K562 (cell line): Measurements from ENCODE around the gene NEK2. TPM values are rescaled to one million over a fixed set of nuclear protein-coding genes. Genes with fewer than 3 reads are reported as not detected.

Experiments
- ARID1B ChIP-seq: fragments of 450-650 bp; IDR thresholded peaks from 2 replicates; pipeline ENCODE4 v1.6.1; 2016; ENCODE audit warnings: antibody characterized with exemption, mild to moderate bottlenecking, inconsistent platforms
- DIDO1 ChIP-seq: fragments of 450-650 bp; IDR thresholded peaks from 2 replicates; pipeline ENCODE4 v1.6.1; 2016; ENCODE audit warnings: low read depth, missing biosample characterization, missing genetic modification characterization
- DMBX1 ChIP-seq: fragments of 250-450 bp; sonication (Bioruptor Pico); IDR thresholded peaks from 2 replicates; pipeline ENCODE4 v1.8.0; 2022; ENCODE audit warnings: inconsistent platforms, mild to moderate bottlenecking, moderate library complexity, borderline replicate concordance
- ETV5 ChIP-seq: sonication (generic); formaldehyde crosslinking; IDR thresholded peaks from 2 replicates; pipeline ENCODE4 v1.4.0; 2020; ENCODE audit warnings: low read depth, mild to moderate bottlenecking, missing genetic modification reagents
- FOSL1 ChIP-seq: fragments of 200-800 bp; sonication (Bioruptor generic); conservative IDR thresholded peaks from 2 replicates; pipeline ENCODE4 v1.6.1; 2016; ENCODE audit warnings: missing genetic modification characterization, missing compliant biosample characterization
- FOXA3 ChIP-seq, 2 experiments: fragments of 450-650 bp in 1 of 2; sonication (generic) in 1 of 2; formaldehyde crosslinking; IDR thresholded peaks in 1 of 2; conservative IDR thresholded peaks in 1 of 2; 2 replicates each; pipeline versions ENCODE4 v1.4.0 to v1.8.0; 2020 to 2022; ENCODE audit warnings: mild to moderate bottlenecking in 2 of 2, missing genetic modification reagents in 1 of 2
- FOXK2 ChIP-seq, 2 experiments: fragments of 450-650 bp; IDR thresholded peaks in 1 of 2; conservative IDR thresholded peaks in 1 of 2; 2 replicates each; pipeline ENCODE4 v1.6.1; 2016; ENCODE audit warnings: low read depth in 2 of 2, mild to moderate bottlenecking in 1 of 2
- HEY1 ChIP-seq: fragments of 250-450 bp; sonication (Bioruptor Pico); IDR thresholded peaks from 2 replicates; pipeline ENCODE4 v1.5.0; 2020; ENCODE audit warnings: mild to moderate bottlenecking, moderate library complexity, borderline replicate concordance
- IFI16 ChIP-seq: fragments of 250-450 bp; sonication (Bioruptor Pico); IDR thresholded peaks from 2 replicates; pipeline ENCODE4 v2.1.2; 2022; ENCODE audit warnings: mild to moderate bottlenecking, inconsistent platforms
- MEIS2 ChIP-seq: fragments of 450-650 bp; IDR thresholded peaks from 2 replicates; pipeline ENCODE4 v1.6.1; 2014; ENCODE audit warnings: mild to moderate bottlenecking; ENCODE audit not compliant: partially characterized antibody
- MYC ChIP-seq, 2 experiments: fragments of 250-450 bp in 1 of 2; sonication (Bioruptor Pico) in 1 of 2; IDR thresholded peaks; 2 replicates each; pipeline versions ENCODE4 v1.5.1 to v1.6.1; 2012 to 2021; ENCODE audit warnings: low read depth in 2 of 2, borderline replicate concordance in 1 of 2, improper control_type of control experiment in 1 of 2, low read length in 1 of 2, mild to moderate bottlenecking in 1 of 2, moderate library complexity in 1 of 2
- PRPF4 ChIP-seq: fragments of 200-400 bp; formaldehyde crosslinking; IDR thresholded peaks from one replicate; pipeline ENCODE4 v1.6.1; 2017; ENCODE audit warnings: low read length, low read depth, mild to moderate bottlenecking; ENCODE audit not compliant: insufficient read depth, poor library complexity, severe bottlenecking
- PTBP1 ChIP-seq: fragments of 200-400 bp; formaldehyde crosslinking; IDR thresholded peaks from 2 replicates; pipeline ENCODE4 v1.6.1; 2017; ENCODE audit warnings: low read depth, low read length
- SMARCE1 ChIP-seq: fragments of 450-650 bp; IDR thresholded peaks from 2 replicates; pipeline ENCODE4 v1.7.1; 2016; ENCODE audit warnings: mild to moderate bottlenecking
- TAF1 ChIP-seq: IDR thresholded peaks from 2 replicates; pipeline ENCODE4 v1.6.1; 2011; ENCODE audit warnings: mild to moderate bottlenecking, low read length, moderate library complexity; ENCODE audit not compliant: insufficient read depth, control insufficient read depth, severe bottlenecking; ENCODE audit errors: extremely low read depth
- VEZF1 ChIP-seq: fragments of 200-800 bp; sonication (Bioruptor generic); IDR thresholded peaks from 2 replicates; pipeline ENCODE4 v1.6.1; 2017; ENCODE audit warnings: missing genetic modification characterization, missing compliant biosample characterization
- ZNF263 ChIP-seq: sonication (generic); formaldehyde crosslinking; IDR thresholded peaks from 2 replicates; pipeline ENCODE4 v1.8.0; 2022; ENCODE audit warnings: mild to moderate bottlenecking, missing genetic modification reagents, borderline replicate concordance
- ZNF384 ChIP-seq: IDR thresholded peaks from 2 replicates; pipeline ENCODE4 v1.6.1; 2012; ENCODE audit warnings: low read depth, low read length, improper control_type of control experiment
- ZNF644 ChIP-seq: fragments of 200-800 bp; sonication (Bioruptor generic); IDR thresholded peaks from 2 replicates; pipeline ENCODE4 v1.6.1; 2016; ENCODE audit warnings: low read depth, missing genetic modification characterization, missing compliant biosample characterization
- polyA plus RNA-seq, 8 experiments: library from polyadenylated mRNA; depleted of rRNA in 4 of 8; stranded (reverse) in 5 of 8; unstranded in 3 of 8; fragments of >200 nt; fragmentation: Nextera tagmentation in 2 of 8; fragmentation: Illumina TruSeq in 1 of 8; extraction: Ambion mirVana in 2 of 8; extraction: Trizol in 1 of 8; gene quantifications; 2 replicates each; pipeline versions ENCODE4 v1.2.1 to v1.2.3, GENCODE V29; 2011 to 2014; ENCODE audit warnings: inconsistent platforms in 1 of 8, missing spikeins in 1 of 8
- total RNA-seq, 7 experiments: library from RNA; depleted of rRNA in 6 of 7; stranded (reverse); fragments of >200 nt in 6 of 7; fragmentation: Illumina TruSeq in 2 of 7; extraction: Trizol in 2 of 7; gene quantifications; 2 replicates each; pipeline versions ENCODE4 v1.2.1 to v1.2.3, GENCODE V29; 2011 to 2021; ENCODE audit warnings: low replicate concordance in 1 of 7
- TF ChIP-seq, protein P1 (sequence below): sonication (generic); formaldehyde crosslinking; IDR thresholded peaks from 2 replicates; pipeline ENCODE4 v1.8.1; 2022; ENCODE audit warnings: missing genetic modification reagents
- TF ChIP-seq, protein P2 (sequence below), 3 experiments: IDR thresholded peaks in 2 of 3; conservative IDR thresholded peaks in 1 of 3; 2 replicates each; pipeline ENCODE4 v1.5.1; 2011 to 2012; ENCODE audit warnings: low read length in 3 of 3, mild to moderate bottlenecking in 3 of 3, control low read depth in 2 of 3, improper control_type of control experiment in 1 of 3, inconsistent platforms in 1 of 3, low read depth in 1 of 3, mixed read lengths in 1 of 3, moderate library complexity in 1 of 3; ENCODE audit not compliant: insufficient read depth in 2 of 3

Gene NEK2
- total and polyA plus RNA-seq, 9 of the 15 experiments (the other 6 are each of a cell fraction or from before 2014, with no cell fraction given) = 30.0 to 74.7 (median 66.4) TPM

- peak; percentile 70 for TF ChIP-seq VEZF1 (CRISPR knock-in tag)
- no peak for TF ChIP-seq PRPF4
- TF ChIP-seq PTBP1 = no peak
- TF ChIP-seq MEIS2 = no peak
- peak; percentile 86 for TF ChIP-seq ARID1B
- TF ChIP-seq MYC (IDR thresholded peaks at IDR 0.05; ENCODE audit: low read depth, low read length) = peak; percentile 87
- TF ChIP-seq MYC (CRISPR knock-in tag; IDR thresholded peaks at IDR 0.05; ENCODE audit: borderline replicate concordance, low read depth) = peak; percentile 48; the same call in 1 of the 2 replicates
- TF ChIP-seq DIDO1 (tag) = peak; percentile 86
- TF ChIP-seq TAF1 = peak; percentile 73
- TF ChIP-seq, protein P1, sequence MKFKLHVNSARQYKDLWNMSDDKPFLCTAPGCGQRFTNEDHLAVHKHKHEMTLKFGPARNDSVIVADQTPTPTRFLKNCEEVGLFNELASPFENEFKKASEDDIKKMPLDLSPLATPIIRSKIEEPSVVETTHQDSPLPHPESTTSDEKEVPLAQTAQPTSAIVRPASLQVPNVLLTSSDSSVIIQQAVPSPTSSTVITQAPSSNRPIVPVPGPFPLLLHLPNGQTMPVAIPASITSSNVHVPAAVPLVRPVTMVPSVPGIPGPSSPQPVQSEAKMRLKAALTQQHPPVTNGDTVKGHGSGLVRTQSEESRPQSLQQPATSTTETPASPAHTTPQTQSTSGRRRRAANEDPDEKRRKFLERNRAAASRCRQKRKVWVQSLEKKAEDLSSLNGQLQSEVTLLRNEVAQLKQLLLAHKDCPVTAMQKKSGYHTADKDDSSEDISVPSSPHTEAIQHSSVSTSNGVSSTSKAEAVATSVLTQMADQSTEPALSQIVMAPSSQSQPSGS (CRISPR knock-in tag) = no peak
- TF ChIP-seq, protein P2, sequence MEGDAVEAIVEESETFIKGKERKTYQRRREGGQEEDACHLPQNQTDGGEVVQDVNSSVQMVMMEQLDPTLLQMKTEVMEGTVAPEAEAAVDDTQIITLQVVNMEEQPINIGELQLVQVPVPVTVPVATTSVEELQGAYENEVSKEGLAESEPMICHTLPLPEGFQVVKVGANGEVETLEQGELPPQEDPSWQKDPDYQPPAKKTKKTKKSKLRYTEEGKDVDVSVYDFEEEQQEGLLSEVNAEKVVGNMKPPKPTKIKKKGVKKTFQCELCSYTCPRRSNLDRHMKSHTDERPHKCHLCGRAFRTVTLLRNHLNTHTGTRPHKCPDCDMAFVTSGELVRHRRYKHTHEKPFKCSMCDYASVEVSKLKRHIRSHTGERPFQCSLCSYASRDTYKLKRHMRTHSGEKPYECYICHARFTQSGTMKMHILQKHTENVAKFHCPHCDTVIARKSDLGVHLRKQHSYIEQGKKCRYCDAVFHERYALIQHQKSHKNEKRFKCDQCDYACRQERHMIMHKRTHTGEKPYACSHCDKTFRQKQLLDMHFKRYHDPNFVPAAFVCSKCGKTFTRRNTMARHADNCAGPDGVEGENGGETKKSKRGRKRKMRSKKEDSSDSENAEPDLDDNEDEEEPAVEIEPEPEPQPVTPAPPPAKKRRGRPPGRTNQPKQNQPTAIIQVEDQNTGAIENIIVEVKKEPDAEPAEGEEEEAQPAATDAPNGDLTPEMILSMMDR (IDR thresholded peaks at IDR 0.05 in 2 of 3, conservative IDR thresholded peaks at IDR 0.05 in 1 of 3; ENCODE audit: insufficient read depth in 2 of 3, low read depth in 1 of 3, low read length in 3 of 3) = no peak
- TF ChIP-seq ZNF644 (tag) = no peak
- TF ChIP-seq DMBX1 (CRISPR knock-in tag) = no peak
- TF ChIP-seq FOXK2 (conservative IDR thresholded peaks at IDR 0.05 in 1 of 2, IDR thresholded peaks at IDR 0.05 in 1 of 2; ENCODE audit: low read depth in 2 of 2) = peak; percentile 89 to 90
- no peak for TF ChIP-seq IFI16 (CRISPR knock-in tag)
- TF ChIP-seq ZNF263 = no peak
- peak; percentile 4 to 56; a peak in 2 of 4 replicates for TF ChIP-seq FOXA3 (CRISPR knock-in tag; conservative IDR thresholded peaks at IDR 0.05 in 1 of 2, IDR thresholded peaks at IDR 0.05 in 1 of 2)
- TF ChIP-seq ETV5 = peak; percentile 45; the same call in 1 of the 2 replicates
- TF ChIP-seq HEY1 (CRISPR knock-in tag) = no peak
- peak; percentile 94 for TF ChIP-seq SMARCE1
- TF ChIP-seq FOSL1 (tag) = peak; percentile 99
- TF ChIP-seq ZNF384 = peak; percentile 25; the same call in 1 of the 2 replicates
Measured at GRCh38 chr1:211675230-211676105, at the start of gene NEK2 (continued).
